Astrocyte (in vitro differentiated cells and primary cell): ENCODE measurements around the gene CYP20A1.

Experiments used
- EZH2 ChIP-seq: IDR thresholded peaks from 2 replicates; pipeline ENCODE4 v1.6.1; 2012; ENCODE audit warnings: mild to moderate bottlenecking, low read length, inconsistent platforms; ENCODE audit not compliant: insufficient read depth
- TF ChIP-seq, protein P1 (sequence below): IDR thresholded peaks from 2 replicates; pipeline ENCODE4 v1.5.1; 2011; ENCODE audit warnings: low read depth, mild to moderate bottlenecking, inconsistent platforms, low read length, moderate library complexity; ENCODE audit not compliant: insufficient read depth

DNA sequence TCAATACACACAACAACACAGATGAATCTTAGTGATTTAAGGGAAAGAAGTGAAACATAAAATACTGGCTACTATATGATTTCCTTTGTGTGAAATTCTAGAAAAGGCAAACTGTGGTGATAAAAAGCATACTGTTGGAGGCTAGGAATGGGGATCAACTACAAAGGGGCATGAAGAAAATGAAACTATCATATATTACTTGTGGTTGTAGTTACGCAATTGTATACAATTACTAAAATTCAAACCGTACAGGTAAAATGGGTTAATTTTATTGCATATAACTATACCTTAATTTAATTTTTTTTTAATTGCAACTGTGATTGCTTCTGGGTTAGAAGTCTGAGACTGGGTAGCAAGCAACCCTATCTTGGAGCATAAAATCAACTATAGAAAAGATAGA is 47.7 kb downstream of the CYP20A1 start:
- TF ChIP-seq, protein P1, sequence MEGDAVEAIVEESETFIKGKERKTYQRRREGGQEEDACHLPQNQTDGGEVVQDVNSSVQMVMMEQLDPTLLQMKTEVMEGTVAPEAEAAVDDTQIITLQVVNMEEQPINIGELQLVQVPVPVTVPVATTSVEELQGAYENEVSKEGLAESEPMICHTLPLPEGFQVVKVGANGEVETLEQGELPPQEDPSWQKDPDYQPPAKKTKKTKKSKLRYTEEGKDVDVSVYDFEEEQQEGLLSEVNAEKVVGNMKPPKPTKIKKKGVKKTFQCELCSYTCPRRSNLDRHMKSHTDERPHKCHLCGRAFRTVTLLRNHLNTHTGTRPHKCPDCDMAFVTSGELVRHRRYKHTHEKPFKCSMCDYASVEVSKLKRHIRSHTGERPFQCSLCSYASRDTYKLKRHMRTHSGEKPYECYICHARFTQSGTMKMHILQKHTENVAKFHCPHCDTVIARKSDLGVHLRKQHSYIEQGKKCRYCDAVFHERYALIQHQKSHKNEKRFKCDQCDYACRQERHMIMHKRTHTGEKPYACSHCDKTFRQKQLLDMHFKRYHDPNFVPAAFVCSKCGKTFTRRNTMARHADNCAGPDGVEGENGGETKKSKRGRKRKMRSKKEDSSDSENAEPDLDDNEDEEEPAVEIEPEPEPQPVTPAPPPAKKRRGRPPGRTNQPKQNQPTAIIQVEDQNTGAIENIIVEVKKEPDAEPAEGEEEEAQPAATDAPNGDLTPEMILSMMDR, result no peak
- TF ChIP-seq EZH2, result no peak
